HG03095 (cell line): ENCODE measurements around the gene VAMP8.
A peak's percentile ranks its signal among the peaks of the same experiment; 100 is the strongest.
"Not testable (repeated sequence)": the region's sequence is repeated elsewhere in the genome, so short reads cannot be mapped to it uniquely, and the experiment has no call there.

Experiments used
- ATAC-seq: cut with Tn5 transposase; IDR thresholded peaks from one replicate; pipeline ENCODE4 v1.9.1; 2021; ENCODE audit warnings: moderate library complexity; ENCODE audit not compliant: unreplicated experiment

Gene VAMP8

DNA sequence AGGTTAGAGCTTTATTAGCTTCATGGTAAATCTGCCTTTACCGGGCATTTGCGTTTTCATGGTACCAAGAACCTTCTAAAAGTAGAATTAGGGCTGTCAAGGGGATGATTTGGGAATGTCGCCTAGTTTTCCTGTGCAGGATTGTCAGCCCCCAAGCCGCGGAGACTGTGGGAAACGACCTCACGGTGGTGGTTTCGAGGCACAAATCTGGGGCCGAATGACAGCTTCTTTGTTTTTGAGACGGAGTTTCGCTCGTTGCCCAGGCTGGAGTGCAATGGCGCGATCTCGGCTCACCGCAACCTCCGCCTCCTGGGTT is 38.0 kb downstream of the VAMP8 start:
- ATAC-seq = no peak

GRCh38 chr2:85617723-85618122 is 40.3 kb downstream of the VAMP8 start:
- ATAC-seq = not testable (repeated sequence)

DNA sequence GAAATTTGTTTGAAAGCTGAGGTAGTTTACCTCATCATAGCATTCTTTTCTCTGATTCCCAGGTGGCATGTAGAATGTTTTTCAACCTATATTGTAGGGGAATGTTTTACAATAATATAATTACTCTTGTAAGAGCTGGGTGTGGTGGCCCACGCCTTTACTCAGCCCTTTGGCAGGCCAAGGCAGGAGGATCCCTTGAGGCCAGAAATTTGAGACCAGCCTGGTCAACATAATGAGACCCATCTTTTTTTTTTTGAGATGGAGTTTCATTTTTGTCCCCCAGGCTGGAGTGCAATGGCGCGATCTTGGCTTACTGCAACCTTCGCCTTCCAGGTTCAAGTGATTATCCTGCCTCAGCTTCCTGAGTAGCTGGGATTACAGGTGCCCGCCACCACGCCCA is 42.2 kb downstream of the VAMP8 start:
- no peak for ATAC-seq

GRCh38 chr2:85621338-85621737 is 44.0 kb downstream of the VAMP8 start:
- no peak for ATAC-seq

DNA sequence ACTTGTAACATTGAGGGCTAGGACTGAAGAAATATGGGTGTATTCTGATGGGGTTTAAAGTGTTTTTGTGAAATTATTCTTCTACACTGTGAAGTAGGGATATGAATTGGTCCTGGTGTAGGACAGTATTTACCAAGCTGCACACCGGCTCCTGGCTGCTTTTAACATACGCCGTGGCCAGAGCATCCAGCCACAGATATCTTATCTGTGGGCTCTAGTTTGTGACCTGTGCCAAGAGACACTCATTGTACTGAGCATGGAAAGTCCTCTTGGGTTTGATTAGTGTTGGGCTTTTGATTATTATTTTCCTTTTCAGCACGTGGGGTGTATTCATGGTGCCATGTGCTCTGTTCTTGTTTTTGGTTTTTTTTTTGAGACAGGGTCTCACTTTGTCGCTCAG is 46.6 kb downstream of the VAMP8 start:
- no peak for ATAC-seq

- peak; percentile 59 for ATAC-seq
Observed at GRCh38 chr2:85628658-85629057, 51.3 kb downstream of the VAMP8 start.

GRCh38 chr2:85631316-85631715 is 53.9 kb downstream of the VAMP8 start:
- no peak for ATAC-seq
